ENCODE results near the gene GLYR1.

DNA sequence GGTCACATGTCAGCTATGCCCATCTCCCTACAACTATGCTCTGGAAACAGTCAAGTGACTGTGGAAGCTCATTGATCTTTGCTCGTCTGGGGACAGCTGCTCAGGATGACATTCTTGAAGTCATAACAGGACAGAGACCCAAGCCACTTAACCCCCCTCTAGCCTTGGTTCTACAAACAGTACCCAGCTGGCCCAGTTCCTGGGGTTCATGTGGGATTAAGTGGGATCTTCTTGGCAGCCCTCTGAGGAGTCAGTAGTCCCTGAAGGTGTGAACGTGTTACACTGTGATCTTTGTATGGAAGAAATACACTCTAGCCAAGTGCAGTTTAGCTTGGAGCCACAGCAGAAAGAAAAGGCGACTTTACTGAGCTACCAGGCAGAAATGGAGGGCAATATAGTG, 26.0 kb upstream of the GLYR1 start:
- TF ChIP-seq FOXK2 (IDR thresholded peaks at IDR 0.05) (no peak), ZNF384 (IDR thresholded peaks at IDR 0.05) (no peak), SP1 (IDR thresholded peaks at IDR 0.05) (no peak), SUZ12 (IDR thresholded peaks at IDR 0.05) (no peak), FOXA1 (IDR thresholded peaks at IDR 0.05) (no peak), NFRKB (IDR thresholded peaks at IDR 0.05) (no peak), TARDBP (IDR thresholded peaks at IDR 0.05) (no peak), BHLHE40 (IDR thresholded peaks at IDR 0.05; ENCODE audit: borderline replicate concordance) (no peak)

Data from HEK293T (cell line).